ENCODE measurements around the gene HS3ST5.
"Not testable (repeated sequence)": the region's sequence is repeated elsewhere in the genome, so short reads cannot be mapped to it uniquely, and the experiment has no call there.

HS3ST5 gene

GRCh38 chr6:114181664-114182063 lies 161.2 kb downstream of the HS3ST5 start:
- no peak for DNase-seq

- DNase-seq, result no peak
Observed at GRCh38 chr6:114179411-114179810, 163.4 kb downstream of the HS3ST5 start.

- DNase-seq, result no peak
Observed at GRCh38 chr6:114176726-114177125, 166.1 kb downstream of the HS3ST5 start.

GRCh38 chr6:114172576-114173260 lies 170.1 kb downstream of the HS3ST5 start:
- no peak for DNase-seq

- DNase-seq, result no peak
Observed at GRCh38 chr6:114171473-114171872, 171.3 kb downstream of the HS3ST5 start.

- no peak for DNase-seq
Observed at GRCh38 chr6:114170958-114171387, 171.8 kb downstream of the HS3ST5 start.

- no peak for DNase-seq
Observed at GRCh38 chr6:114170372-114170771, 172.5 kb downstream of the HS3ST5 start.

- no peak for DNase-seq
Observed at GRCh38 chr6:114169763-114170162, 173.1 kb downstream of the HS3ST5 start.

- DNase-seq, result no peak
Observed at GRCh38 chr6:114167583-114168576, 174.9 kb downstream of the HS3ST5 start.

- no peak for DNase-seq
Observed at GRCh38 chr6:114164207-114164606, 178.6 kb downstream of the HS3ST5 start.

- DNase-seq, result no peak
Observed at GRCh38 chr6:114162691-114163347, 180.0 kb downstream of the HS3ST5 start.

- DNase-seq, result no peak
Observed at GRCh38 chr6:114160881-114161280, 181.9 kb downstream of the HS3ST5 start.

- DNase-seq, result no peak
Observed at GRCh38 chr6:114159727-114160126, 183.1 kb downstream of the HS3ST5 start.

- DNase-seq, result no peak
Observed at GRCh38 chr6:114158838-114159694, 183.8 kb downstream of the HS3ST5 start.

- no peak for DNase-seq
Observed at GRCh38 chr6:114158411-114158810, 184.4 kb downstream of the HS3ST5 start.

GRCh38 chr6:114157848-114158247 lies 185.0 kb downstream of the HS3ST5 start:
- DNase-seq, result no peak

GRCh38 chr6:114155763-114156162 lies 187.1 kb downstream of the HS3ST5 start:
- no peak for DNase-seq

- no peak for DNase-seq
Observed at GRCh38 chr6:114154812-114155211, 188.0 kb downstream of the HS3ST5 start.

GRCh38 chr6:114153448-114153847 lies 189.4 kb downstream of the HS3ST5 start:
- DNase-seq, result no peak

GRCh38 chr6:114151064-114151690 lies 191.6 kb downstream of the HS3ST5 start:
- DNase-seq, result no peak

GRCh38 chr6:114149182-114149581 lies 193.6 kb downstream of the HS3ST5 start:
- DNase-seq, result not testable (repeated sequence)

All from T-helper 9 cell (primary cell).